GM19240 (cell line): ENCODE data around the gene UTS2.

Source experiments
- DNase-seq: peaks from one replicate; pipeline ENCODE4 v3.0.0; 2011; ENCODE audit warnings: low spot score; ENCODE audit not compliant: insufficient read length

UTS2 gene

GRCh38 chr1:7863756-7864328 is 11.0 kb upstream of the UTS2 start:
- no peak for DNase-seq

DNA sequence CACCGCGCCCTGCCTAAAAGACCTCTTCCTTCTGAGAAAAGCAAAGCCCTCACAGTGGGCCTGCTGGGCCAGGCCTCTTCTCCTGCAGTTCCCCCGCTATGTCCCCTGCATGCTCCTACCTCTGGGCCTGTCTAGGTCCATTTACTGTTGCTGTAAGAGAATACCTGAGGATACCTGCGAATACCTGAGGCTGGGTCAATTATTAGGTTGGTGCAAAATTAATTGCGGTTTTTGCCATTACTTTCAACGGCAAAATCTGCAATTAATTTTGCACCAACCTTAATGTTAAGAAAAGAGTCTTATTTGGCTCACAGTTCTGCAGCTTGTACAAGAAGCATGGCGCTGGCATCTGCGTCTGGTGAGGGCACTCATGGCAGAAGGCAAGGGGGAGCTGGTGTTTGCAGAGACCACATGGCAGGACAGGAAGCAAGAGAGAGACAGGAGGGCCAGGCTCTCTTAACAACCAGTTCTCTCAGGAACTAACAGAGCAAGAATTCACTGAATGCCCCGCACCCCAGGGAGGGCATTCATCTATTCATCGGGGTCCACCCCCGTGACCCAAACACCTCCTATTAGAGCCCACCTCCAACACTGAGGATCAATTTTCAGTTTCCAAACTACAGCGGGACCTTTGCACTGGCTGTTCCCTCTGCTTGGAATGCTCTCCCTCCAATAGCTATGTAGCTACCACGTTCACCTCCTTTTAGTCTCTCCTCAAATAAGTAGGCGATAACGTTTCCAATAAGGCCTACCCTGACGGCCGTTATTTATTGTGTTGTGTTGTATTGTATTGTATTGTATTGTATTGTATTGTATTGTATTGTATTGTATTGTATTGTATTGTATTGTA is 9.6 kb upstream of the UTS2 start:
- no peak for DNase-seq

- DNase-seq = no peak
These were observed 8.6 kb upstream of the UTS2 start for GRCh38 chr1:7861452-7861851.

- DNase-seq = no peak
These were observed 7.3 kb upstream of the UTS2 start for GRCh38 chr1:7860130-7860529.

DNA sequence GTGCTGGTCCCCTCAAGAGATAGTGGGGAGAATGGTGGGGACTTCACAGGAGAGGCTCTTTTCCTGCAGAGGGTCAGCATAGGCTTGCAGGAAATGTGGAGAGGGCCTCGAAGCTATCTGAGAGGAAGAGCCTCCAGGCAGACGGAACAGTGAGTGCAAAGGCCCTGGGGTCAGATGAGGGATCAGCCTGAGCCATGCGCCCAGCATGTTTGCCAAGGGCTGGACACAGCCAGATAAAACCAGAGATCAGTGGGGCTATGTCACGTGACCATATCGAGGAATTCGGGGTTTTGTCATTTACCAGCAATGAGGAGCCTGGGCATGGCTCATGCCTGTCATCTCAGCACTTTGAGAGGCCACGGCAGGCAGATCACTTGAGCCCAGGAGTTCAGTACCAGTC is 6.5 kb upstream of the UTS2 start:
- DNase-seq = no peak

GRCh38 chr1:7857985-7858384 is 5.1 kb upstream of the UTS2 start:
- DNase-seq = no peak

- DNase-seq = no peak
These were observed 4.1 kb upstream of the UTS2 start for GRCh38 chr1:7857000-7857399.

DNA sequence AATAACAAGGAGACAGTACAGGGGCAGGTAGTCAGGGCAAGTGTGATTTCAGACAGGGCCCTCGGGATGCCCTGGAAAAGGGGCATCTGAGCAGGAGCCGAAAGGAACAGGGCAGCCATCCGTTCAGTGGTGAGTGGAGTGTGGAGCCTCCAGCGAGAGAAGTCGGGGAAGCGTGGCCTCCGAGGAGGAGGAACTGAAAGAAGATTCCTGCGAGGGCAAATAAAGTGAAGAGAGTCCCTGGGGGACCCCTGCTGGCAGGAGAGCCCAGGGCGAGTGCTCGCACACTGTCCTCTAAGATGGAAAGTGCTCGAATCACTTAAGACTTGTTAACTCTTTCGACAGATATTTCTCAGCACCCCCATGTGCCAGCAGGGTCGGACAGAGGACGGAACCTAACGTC is 3.5 kb upstream of the UTS2 start:
- DNase-seq = no peak

GRCh38 chr1:7853684-7854026 is 790 bp upstream of the UTS2 start:
- DNase-seq = no peak

DNA sequence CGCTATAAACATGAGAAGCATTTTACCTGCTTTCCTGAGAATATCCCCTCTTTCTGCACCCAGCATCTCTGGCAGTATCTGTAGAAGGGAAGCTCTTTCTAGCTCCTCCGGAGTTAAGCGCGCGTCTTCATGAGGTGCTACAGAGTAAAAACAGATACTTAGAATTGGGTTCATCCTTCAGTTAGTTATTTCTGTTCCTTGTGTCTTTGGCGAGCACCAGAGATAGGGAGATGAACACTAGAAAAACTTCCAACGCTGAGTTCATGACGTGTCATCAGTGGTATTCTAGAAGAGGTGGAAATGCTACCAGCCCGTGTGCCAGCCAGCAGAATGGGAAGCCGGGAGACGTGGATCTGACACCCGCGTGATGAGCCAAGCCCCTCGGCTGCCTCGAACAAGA is 2.1 kb downstream of the UTS2 start:
- DNase-seq = no peak

DNA sequence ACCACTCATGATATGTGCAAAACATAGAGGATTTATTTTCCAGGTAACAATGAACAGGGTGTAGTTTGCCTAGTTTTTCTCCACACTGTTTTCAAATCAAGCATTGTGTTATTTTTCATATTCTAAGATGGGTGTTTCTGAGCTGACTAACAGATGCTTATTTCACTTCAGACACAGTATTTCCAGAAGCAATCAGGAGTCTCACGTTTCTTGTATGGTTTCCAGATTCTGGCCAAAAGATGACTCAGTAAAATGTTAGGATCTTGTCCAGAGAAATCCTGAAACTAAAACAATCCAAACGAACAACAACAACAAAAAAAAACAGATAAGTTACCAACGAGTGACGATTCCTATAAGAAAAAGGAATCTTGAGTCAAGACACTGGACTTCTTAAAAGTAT is 5.3 kb downstream of the UTS2 start:
- DNase-seq = no peak

DNA sequence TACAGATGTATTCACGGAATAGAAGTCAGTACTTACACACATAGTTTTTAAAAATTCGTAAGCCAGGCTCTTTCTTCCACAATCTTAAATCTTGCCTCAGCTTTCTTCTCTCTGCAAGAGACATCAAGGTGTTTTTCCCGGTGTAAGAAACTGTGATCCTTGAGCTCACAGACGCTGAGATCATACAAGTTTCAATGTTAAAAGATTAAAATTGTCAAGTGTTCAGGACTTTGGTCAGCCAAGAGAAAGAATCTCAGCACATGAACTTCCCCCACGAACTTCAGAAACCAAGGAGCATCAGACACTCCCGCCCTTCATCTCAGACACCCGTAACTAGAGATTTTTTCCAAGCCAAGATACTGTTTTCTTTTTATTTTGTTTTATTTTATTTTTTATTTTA is 6.2 kb downstream of the UTS2 start:
- no peak for DNase-seq

GRCh38 chr1:7845761-7846160 is 7.1 kb downstream of the UTS2 start:
- DNase-seq = no peak

DNA sequence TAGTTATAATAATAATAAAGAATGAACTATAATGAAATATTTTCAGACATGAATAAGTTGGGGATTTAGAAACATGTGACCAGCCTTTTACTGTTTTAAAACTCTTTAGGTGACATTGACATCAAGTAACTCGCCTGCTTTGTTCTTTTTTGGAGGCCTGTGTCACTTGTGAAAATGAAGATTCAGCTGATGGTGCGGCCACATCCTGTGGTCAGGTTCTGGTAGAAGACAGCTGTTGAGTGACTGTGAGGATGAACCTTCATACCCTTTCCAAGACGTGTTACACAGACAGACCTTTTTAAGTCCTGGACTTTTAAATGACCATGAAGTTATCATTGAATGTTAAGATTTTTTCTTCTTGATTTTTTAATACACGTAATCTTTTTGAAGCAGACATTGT is 10.3 kb downstream of the UTS2 start:
- no peak for DNase-seq

- DNase-seq = no peak
These were observed 13.3 kb downstream of the UTS2 start for GRCh38 chr1:7839526-7839925.

DNA sequence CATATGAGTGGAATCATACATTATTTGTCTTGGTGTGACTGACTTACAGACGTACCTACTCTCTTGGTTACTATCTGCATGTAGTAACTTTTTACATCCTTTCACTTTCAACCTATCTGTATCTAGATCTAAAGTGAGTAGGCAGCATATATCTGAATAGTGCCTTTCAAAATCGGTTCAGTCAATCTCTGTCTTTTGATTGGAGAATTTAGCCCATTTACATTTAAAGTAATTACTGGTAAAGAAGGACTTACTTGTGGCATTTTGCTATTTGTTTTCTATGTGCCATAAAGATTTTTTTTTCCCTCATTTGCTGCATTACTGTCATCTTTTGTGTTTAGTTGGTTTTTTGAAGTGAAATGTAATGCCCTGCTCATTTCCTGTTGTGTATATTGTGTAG is 14.2 kb downstream of the UTS2 start:
- no peak for DNase-seq

- no peak for DNase-seq
These were observed 19.8 kb downstream of the UTS2 start for GRCh38 chr1:7833035-7833434.

DNA sequence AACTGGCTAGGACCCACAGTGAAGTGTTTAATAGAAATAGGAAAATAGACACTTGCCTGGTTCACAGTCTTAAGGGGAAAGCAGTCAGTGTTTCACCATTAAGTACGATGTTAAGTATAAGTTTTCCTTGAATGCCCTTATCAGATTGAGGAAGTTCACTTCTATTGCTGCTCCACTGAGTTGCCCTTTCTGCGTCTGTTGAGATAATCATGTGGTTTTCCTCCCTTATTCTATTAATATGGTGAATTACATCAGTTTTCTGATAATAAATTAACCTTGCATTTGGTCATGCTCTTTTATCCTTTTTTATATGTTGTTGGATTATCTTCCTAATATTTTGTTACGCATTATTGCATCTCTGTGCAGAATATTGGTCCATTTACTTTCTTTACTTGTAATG is 21.4 kb downstream of the UTS2 start:
- no peak for DNase-seq

DNA sequence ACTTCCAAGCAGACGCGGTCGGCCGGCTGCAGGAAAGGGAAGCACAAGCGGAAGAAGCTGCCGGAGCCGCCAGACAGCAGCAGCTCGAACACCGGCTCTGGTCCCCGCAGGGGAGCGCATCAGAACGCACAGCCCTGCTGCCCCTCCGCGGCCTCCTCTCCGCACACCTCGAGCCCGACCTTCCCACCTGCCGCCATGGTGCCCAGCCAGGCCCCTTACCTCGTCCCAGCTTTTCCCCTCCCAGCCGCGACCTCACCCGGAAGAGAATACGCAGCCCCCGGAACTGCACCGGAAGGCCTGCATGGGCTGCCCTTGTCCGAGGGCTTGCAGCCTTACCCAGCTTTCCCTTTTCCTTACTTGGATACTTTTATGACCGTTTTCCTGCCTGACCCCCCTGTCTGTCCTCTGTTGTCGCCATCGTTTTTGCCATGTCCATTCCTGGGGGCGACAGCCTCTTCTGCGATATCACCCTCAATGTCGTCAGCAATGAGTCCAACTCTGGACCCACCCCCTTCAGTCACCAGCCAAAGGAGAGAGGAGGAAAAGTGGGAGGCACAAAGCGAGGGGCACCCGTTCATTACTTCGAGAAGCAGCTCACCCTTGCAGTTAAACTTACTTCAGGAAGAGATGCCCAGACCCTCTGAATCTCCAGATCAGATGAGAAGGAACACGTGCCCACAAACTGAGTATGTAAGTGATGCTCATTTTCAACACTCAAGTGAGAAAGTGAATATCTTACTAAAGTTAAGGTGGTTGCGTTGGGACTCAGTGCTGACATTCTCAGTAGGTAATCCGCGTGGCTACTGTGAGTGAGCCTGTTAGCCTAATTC is 25.5 kb downstream of the UTS2 start:
- no peak for DNase-seq

GRCh38 chr1:7826363-7826762 is 26.5 kb downstream of the UTS2 start:
- no peak for DNase-seq

DNA sequence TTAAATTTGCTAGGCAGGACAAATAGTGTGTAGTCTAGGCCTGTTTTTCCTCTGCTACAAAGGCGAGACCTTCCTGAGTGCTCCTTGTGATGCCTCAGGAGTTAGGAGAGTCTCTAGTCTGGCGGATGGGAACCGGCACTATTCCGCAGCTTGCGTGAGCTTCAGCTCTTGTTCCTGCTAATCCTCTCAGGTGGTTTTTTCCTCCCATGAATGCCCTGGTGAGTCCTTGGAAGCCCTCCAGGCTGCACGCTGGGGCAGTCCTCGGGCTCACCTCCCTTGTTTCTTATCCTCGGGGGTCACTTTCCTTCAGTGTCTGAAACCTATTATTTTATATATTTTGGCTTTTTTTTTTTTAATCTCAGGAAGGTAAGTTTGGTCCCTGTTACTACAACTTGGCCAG is 28.2 kb downstream of the UTS2 start:
- no peak for DNase-seq

GRCh38 chr1:7821282-7821681 is 31.6 kb downstream of the UTS2 start:
- no peak for DNase-seq
